Endothelial cell of umbilical vein (primary cell): Measurements from ENCODE around the gene JCAD.

Experiments used
- EZH2 ChIP-seq: IDR thresholded peaks from 2 replicates; pipeline ENCODE4 v1.6.1; 2012; ENCODE audit warnings: borderline replicate concordance, low read depth, mild to moderate bottlenecking, moderate library complexity, low read length, inconsistent platforms; ENCODE audit not compliant: severe bottlenecking
- GATA2 ChIP-seq: IDR thresholded peaks from 2 replicates; pipeline ENCODE4 v1.7.0; 2011; ENCODE audit warnings: low read depth, mild to moderate bottlenecking, moderate library complexity, mixed read lengths, low read length; ENCODE audit not compliant: insufficient read length, insufficient read depth
- POLR2A ChIP-seq: IDR thresholded peaks from 2 replicates; pipeline ENCODE4 v1.6.1; 2012; ENCODE audit warnings: low read depth, mild to moderate bottlenecking, control low read depth, low read length
- POLR2AphosphoS5 ChIP-seq: IDR thresholded peaks from 2 replicates; pipeline ENCODE4 v1.6.1; 2012; ENCODE audit warnings: low read depth, mild to moderate bottlenecking, control low read depth, low read length, moderate library complexity; ENCODE audit not compliant: insufficient read depth
- TF ChIP-seq, protein P1 (sequence below), 2 donors: IDR thresholded peaks; 1 replicate in 1 of 2; 2 replicates in 1 of 2; pipeline ENCODE4 v1.5.1; 2011; ENCODE audit warnings: low read length in 2 of 2, mild to moderate bottlenecking in 2 of 2, moderate library complexity in 2 of 2, control low read depth in 1 of 2, inconsistent platforms in 1 of 2, low read depth in 1 of 2; ENCODE audit not compliant: insufficient read depth in 1 of 2; ENCODE audit errors: extremely low read depth in 1 of 2

DNA sequence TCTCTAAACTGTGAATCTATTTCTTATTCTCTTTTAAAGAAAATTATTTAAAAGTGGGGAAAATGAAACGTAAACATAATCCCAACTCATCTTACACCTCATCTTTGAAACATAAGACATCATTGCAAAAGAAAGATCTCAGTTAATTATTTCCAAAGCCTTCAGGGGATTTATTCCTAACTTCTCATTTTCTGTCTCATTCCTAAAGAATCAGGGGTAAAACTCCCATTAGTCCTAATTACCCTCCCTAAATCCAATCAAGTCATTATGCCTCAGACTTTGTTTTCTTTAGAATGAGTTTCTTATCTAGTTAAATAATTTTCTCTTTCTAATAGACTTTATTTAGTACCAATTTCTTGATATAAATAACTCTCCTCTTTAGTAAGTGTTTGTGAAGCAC is 39.7 kb upstream of the JCAD start:
- TF ChIP-seq, protein P1, sequence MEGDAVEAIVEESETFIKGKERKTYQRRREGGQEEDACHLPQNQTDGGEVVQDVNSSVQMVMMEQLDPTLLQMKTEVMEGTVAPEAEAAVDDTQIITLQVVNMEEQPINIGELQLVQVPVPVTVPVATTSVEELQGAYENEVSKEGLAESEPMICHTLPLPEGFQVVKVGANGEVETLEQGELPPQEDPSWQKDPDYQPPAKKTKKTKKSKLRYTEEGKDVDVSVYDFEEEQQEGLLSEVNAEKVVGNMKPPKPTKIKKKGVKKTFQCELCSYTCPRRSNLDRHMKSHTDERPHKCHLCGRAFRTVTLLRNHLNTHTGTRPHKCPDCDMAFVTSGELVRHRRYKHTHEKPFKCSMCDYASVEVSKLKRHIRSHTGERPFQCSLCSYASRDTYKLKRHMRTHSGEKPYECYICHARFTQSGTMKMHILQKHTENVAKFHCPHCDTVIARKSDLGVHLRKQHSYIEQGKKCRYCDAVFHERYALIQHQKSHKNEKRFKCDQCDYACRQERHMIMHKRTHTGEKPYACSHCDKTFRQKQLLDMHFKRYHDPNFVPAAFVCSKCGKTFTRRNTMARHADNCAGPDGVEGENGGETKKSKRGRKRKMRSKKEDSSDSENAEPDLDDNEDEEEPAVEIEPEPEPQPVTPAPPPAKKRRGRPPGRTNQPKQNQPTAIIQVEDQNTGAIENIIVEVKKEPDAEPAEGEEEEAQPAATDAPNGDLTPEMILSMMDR (IDR thresholded peaks at IDR 0.05; ENCODE audit: extremely low read depth in 1 of 2, insufficient read depth in 1 of 2, low read depth in 1 of 2, low read length in 2 of 2), result no peak
- no peak for TF ChIP-seq POLR2A
- no peak for TF ChIP-seq POLR2AphosphoS5
- no peak for TF ChIP-seq EZH2
- no peak for TF ChIP-seq GATA2
